COLO668 (cell line): ENCODE results near the gene NFAM1.
A peak's percentile ranks its signal among the peaks of the same experiment; 100 is the strongest.

Experiments used
- DNase-seq: peaks from one replicate; lab custom pipeline; 2025; ENCODE audit not compliant: unreplicated experiment; lab: John Stamatoyannopoulos, UW

Gene NFAM1

DNA sequence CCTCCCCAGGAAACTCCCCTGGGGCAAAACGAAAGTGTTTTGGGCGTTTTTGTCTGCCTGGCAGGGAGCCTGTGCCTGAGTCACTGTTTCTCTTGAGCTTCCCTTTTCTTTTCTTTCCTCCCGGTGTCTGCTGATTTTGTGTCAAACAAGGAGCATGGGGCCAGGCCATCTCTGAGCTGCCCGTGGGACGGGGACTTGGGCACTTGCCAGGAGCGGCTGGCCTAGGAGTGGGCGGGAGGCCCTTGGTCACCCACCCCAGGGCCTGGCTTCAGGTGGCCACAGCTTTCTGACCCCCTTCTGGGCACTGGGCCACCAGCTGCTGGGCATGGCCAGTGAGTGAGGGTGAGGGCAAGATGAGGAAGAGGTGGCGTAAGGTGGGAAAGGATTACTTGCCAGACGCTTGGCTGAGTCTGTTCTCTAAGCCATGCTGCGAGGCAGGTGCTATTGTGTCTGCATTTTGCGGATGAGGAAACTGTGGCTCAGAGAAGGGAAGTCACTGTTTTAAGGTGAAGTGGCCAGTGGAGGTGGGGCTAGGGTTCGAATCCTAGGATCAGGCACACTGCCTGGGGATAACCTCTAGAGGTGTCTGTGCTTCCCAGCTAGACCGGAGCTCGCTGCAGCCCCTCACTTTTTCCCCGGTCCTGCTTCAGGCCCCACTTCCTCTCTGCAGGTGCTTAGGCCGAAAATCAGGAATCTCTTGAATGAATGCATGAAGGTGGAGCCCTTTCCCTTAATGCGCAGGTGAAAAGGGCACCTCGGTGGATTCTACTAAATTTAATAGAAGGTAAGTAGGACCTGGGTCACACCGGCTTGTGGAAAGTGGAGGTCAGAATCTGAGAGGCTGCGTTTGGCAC lies 7.8 kb upstream of the NFAM1 start:
- DNase-seq: no peak

DNA sequence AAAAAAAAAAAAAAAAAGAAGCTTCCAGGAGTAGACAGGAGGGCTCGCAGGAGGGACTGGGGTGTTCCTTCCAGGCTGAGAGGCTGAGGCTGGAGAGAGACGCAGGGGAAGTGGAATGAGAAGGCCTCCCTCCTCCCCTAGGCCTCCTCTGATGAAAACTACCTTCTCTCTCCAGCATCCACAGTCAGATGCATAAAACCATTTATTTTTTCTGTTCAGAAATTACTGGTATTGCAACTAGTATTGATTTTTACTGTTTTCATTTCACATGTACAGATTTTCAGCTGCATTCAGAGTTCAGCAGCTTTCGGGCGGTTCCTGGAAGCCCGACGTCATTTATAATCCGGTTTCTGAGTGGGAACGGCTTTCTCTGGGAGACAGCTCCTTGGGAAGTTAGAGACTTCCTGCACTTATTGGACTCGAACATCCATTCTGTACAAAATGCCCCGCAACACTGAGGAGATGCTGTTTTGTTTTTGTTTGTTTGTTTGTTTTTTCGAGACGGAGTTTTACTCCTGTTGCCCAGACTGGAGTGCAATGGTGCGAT lies 6.9 kb upstream of the NFAM1 start:
- DNase-seq: no peak

DNA sequence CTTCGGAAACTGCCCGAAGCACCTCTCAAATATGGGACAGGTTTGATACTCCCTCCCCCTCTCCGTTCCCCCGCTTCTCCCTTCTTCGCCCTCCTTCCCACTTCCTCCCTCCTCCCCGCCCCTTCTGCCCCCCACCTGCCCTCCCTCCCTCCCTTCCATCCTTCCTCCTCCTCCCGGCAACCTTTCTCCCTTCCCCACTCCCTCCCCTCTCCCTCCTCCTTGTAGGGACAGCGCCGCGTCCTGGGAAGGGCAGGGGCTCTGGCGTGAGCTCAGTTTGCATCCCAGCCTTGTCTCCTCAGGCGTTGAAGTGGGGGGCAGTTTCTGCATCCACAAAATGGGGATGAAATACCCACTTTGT lies 6.1 kb upstream of the NFAM1 start:
- no peak for DNase-seq

DNA sequence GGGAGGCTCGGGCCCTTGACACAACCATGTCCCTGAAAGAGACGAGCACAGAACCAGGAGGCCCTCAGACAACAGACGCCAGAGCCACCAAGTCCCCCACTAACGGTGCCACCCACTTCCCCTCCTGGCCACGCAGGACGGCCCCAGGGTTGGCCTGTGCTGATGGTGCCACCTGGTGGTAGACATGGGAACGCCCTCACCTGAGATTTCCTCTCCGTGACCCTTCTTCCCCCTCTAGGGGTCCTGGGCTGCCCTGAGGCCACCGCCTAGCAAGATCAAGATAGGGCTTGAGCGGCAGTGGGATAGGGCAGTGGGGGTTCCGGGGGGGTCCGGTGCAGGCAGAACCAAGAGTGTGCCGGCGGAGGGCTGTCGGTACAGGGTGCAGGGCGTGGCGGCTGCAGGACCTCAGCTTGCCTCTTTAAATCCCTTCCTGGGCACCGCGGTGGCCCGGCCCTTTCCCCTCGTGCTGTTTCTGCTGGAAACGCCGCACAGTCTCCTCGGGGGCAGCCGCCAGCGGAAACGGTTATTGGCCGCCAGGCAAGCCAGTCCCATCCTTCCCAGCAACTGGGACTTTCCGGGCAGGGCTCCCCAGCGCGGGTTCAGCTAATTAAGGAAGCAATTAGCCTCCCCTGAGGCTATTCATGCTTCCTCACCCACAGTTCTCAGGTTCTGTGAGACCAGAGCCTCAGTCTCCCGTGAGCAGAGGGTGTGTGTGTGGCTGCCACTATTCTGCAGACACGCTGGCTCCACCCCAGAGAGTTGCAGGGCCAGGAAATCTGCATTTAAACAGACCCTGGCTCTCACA lies 5.5 kb upstream of the NFAM1 start:
- peak; percentile 74 for DNase-seq

DNA sequence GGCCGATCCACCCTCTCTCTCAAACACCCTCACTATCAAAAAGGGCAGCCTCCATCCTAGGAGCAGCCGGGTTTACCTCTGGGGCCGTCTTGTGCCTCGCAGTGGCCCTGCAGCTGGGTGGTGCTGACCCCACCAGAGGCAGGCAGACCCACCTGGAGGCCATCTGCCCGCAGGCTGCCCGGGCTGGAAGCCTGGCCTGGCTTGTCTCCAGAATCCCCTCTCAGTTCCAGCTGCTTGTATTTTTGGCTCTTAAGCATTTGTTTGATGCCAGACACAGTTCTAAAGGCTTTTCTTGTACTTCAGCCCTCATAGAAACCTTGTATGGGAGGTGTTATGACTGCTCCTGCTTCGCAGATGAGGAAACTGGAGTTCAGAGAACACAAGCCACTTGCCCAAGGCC lies 4.2 kb upstream of the NFAM1 start:
- no peak for DNase-seq

DNA sequence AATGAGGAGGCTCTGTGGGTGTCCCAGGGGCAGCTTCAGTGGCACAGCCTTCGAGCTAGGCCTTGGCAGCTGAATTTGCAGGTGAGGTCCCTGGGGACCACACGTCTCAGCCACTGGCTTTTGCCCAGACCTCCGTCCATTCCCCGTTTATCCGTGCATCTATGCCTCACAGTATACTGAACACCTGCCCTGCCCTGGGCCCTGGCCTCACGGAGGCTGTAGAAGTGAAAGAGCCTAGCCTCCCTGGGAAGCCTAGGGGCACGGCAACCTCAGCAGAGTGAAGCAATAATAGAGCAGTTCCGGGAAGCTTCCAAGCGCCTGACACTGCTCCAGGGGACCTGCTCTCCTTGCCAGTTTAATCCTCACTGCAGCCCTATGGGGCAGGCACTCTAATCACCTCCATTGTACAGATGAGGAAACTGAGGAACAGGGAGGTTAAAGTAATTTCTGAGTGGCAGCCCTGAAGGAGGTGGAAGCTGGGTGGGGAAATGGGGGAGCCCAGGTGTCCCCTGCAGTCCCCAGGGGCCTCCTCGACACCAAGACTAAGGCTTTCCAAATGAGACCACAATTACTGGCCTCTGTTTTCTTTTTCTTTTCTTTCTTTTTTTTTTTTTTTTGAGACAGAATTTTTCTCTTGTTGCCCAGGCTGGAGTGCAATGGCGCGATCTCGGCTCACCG lies 2.7 kb upstream of the NFAM1 start:
- DNase-seq: peak; percentile 19

DNA sequence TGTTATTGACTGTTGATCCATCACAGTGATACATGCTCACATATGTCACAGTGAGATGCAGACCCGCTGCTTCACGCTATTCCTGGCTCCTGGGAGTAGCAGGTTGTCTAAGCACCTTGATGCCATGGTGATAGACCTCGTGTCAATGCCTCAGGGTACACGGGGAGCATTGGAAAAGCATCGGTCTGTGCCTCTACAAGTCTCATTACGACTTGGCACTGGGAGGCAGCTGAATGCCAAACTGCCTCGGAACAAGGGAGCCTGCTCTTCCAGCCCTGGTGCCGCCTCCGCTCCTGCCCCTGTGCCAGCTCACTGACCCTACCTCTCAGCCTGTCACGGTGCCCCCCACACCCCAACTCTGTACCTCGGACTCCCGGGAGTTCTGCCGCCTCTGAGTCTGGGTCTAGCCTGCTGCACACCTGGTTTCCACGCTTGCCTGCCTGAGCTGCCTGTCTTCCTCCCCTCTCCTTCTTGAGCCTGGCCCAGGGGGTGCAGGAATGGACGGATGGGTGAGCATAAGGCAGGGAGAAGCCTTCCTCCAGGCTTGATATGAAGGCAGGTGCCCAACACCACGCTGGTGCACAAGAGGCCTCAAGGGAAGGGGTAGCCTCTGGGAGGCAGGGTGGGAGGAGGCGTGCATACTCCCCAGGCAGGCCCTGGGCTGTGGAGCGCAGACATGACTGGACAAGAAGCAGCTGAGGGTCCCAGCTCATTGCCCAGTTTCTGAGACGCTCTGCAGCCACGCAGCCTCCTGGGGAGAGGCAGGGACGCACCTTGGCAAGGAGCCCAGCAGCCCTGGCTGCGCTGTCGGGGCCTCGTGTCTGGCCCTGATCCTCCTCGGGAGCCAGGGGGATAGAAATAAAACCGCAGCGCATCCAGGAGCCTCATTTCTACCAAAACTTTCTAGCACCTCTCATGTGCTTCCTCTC lies 1.8 kb upstream of the NFAM1 start:
- DNase-seq: no peak

DNA sequence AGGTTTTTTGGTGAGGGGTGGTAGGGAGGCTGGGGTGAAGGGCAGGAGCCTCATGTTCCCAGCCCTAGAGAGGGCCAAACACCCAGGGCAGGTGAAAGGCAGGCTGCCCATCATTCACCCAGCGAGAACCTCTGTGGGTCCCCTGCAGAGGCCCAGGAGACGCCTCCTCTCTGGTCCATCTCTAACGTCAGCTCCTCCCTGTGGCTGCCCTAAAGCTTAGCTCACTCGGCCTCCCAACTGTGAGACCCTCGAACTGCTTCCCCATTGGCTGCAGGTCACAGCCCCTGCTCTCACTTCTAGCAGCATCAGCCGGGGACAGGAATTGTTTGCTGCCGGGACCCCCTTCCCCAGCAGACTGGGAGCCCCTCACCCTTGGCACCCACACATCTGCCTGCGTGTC lies 615 bp upstream of the NFAM1 start:
- DNase-seq: no peak

DNA sequence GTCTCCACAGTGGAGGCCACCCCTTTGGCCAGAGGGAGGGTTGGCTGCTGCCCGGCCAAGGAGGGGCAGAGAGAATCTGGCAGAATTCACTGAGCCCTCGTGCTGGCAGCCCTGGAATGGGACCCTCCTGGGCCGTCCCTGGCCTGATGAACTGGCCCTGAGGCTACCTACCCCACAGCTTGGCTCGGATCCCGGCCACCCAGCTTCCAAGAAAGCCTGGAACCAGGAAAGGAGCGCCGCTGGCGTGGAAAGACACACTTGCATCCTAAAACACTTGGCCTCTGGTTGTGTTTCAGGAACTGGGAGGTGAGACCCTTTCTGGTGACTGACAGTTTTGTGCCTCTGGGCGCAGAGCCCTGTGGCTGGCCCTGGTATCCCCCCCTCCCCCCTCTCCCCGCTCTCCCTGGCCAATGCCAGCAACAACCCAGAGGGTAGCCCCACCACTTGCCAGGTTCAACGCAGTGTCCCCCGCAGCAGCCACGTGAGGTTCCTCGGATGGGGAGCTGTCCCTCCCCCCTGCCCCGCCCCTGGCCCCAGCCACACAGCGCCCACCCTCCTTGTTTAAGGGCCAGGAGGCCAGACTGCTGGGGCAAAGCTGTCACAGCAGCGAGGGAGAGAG lies 693 bp downstream of the NFAM1 start:
- DNase-seq: no peak

DNA sequence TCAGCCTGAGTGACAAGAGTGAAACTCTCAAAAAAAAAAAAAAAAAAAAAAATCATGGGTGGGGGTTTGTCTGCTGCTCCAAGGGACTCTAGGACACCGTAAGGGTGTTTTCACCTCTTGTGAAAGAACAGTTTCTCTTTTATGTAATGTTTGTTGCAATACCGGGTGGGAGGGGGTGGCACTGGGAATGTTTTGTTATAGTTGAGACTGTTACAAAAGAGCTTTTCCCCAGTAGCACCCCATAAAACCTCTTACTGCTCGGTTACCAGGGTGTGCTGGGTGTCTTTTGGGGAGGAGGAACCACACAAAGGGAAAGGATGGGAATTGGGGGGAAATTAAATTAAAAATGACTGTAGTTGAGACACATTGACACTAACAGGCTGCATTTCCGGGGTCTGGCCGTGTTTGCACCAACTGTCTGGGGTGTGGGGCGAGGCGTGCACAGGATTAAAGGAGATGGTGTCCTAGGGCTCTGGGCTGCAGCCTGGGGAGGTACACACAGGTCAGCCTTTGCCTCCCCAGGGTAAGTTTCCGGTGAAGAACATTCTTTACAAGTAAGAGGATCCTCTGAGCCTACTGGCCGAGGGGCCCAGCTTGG lies 1.6 kb downstream of the NFAM1 start:
- no peak for DNase-seq

DNA sequence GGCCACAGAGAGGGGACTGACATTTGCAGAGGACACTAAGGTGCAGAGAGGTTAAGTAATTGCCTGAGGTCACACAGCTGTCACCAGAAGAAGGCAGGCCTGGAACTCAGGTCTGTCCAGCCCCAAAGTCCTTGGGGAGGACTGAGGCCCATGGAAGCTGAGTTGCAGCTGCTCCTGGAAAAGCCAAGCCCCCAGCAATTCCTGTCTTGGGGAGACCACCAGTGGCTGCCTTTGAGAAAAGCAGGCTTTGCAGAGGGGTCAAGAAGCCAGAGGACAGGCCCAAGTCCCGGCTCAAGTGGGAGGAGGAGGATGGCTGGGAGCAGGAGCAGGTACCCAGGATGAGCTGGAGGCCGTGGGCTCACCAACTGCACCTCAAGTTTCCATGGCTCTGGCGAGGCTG lies 3.4 kb downstream of the NFAM1 start:
- no peak for DNase-seq

DNA sequence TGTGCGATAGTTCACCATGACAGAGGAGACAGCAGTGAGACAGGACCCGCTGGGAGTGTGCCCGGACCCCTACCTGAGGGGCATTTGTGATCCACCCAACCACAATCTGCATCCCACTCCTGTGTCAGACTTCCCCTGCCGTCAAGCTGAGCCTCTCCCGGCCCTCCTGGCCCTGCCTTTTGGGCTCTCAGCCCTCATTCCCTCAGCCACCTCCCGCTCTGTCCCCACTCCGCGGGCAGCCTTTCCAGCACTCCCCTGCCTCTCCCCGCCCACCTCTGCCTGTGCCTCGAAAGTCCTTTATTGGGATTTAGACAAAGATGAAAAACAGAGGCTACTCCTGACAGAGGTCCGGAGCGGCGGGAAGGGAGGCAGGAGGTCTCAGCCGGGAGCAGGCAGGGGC lies 4.2 kb downstream of the NFAM1 start:
- DNase-seq: no peak

DNA sequence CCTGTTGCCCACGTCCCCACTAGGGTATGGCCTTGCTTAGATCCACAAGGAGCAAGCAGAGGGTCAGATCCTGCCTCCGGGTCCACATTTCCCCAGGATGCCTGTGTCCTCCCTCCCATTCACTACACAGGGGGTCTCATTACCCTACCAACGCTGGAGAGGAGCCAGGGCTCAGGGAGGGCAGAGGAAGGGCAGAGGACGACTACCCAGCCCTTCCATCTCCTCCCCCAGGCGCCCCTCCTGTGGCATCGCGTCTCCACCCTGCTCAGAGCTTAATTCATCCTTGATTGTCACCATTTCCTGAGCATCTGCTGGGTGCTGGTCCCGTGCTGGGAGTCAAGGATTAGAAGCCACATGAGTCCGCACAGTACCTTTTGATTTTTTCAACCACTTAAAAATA lies 5.0 kb downstream of the NFAM1 start:
- DNase-seq: no peak

DNA sequence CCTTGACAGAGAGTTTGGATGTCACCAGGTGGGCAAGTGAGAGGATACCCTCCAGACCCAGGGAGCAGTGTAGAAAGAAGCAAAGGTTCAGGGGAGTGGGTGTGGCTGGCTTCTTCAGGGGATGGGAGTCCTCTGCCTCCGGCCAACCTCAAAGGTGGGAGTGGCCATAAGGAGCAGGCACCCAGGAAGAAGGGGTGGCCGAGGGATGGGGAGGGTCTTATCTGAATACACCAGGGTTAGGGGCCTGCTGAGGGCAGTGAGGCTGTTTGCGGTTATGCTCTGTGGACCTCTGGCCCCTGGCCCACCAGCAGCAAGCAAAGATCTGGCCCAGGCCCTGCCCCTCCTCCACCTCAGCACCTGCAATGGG lies 6.2 kb downstream of the NFAM1 start:
- no peak for DNase-seq

DNA sequence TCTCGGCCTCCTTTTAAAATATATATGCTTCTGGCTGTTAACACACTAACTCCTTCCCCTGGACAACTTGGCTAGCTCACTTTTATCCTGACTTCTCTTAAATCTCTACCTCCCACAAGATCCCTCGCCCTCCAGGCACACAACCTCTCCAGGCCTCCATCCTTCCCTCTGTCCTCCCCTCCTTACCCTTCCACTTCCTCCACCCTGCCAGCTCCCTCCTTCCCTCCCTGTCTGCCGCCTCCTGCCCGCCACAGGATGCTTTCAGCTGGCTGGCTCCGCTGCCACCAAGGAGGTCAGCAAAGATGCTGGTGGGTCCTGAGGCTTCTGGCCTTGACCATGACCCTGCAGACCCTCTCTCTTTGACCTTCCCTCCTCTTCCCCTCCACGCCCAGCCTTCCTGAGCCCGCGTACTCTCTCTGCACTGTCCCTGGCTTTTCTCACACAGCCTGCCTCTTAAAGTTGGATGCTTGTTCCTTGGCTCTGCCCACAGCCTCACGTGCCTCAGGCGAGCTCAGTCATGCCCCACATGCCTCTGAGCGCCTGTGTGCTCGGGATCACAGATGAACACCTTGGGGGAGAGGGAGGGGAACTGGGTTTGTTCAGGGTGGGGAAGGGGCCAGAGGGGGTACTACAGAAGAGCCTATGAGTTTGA lies 6.7 kb downstream of the NFAM1 start:
- DNase-seq: no peak

DNA sequence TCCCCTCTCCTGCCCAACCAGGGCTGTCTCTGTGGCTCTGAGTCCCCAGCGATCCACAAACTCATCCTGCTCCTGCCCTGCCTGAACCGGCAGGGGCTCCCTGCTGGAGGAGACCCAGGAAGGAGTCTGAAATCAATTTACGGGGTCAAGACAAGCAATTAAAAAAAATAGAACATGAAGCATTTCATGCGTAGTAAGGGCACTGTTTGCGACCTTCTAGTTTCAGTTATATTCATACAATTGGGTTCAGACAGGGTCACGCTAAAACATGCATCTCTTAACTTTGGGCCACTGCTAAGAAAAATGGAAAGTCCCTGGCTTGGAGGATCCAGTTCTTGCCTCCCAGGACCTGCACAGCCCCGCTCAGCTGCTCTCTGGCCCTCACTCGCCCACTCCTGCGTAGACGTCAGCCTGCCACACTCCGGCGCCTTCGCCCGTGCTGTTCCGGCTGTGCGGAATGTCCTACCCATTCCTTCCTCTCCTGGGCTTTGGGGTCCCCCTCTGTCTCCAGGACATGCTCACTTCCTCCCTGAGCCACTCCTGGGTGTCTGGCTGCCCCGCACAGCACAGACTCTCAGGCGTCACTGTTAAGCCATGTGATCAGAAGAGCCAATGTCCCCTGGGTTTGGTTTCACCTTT lies 12.8 kb downstream of the NFAM1 start:
- no peak for DNase-seq

DNA sequence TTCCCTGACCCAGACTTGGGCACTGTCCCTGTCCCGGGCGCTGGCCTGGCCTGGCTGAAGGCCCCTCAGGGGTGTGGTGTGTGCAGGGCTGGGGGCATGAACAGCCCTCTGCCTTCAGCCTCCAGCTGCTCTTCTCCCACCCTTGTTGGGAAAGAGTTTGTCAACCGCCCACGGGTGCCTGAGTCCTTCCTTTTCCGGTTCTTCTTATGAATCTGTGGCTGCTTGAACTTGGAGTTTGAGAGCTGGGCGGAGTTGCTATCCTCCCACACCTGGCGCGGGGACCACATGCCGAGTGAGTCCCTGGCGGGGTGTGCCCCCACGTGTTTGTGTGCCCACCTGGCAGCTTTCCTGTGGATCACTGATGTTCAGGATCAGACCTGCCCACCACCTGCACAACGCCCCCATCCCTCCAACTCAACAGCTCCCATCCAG lies 13.4 kb downstream of the NFAM1 start:
- DNase-seq: no peak

DNA sequence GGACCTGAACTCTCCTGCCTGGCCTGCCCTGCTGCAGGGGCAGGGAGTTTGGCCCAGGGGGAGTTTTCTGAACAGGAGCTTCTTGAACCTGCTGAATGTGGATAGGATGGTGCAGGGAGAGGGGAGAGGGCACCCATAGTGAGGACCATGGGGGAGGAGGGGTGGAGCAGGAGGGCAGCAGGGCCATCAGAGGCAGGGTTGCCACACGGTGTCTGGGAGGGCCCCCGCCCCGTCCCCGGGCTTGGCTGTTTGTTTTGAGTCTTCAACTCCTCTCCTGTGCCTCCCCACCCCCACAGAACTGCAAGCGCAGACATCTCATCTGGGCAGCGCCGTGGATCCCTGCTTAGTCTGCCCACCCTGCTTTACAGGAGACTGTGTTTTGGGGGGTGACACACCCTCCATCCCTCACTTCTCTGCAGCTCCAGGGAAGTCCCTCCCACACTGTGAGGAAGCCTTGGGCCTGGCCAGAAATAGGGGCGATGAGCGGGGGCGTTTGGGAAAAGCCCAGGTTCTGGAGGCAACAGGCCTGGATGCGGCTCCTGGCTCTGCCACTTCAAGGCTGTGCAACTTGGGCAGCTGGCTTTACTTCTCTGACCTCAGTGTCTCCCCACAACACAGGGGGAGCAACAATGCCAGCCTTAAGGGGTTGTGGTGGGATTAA lies 14.4 kb downstream of the NFAM1 start:
- no peak for DNase-seq
